NCI-H2107 (cell line): Measurements from ENCODE around the gene ITPR2.

Experiments used
- DNase-seq: peaks from one replicate; lab custom pipeline; 2025; lab: John Stamatoyannopoulos, UW

The ITPR2 gene

GRCh38 chr12:26754148-26754547, 78.8 kb downstream of the ITPR2 start:
- DNase-seq: no peak

DNA sequence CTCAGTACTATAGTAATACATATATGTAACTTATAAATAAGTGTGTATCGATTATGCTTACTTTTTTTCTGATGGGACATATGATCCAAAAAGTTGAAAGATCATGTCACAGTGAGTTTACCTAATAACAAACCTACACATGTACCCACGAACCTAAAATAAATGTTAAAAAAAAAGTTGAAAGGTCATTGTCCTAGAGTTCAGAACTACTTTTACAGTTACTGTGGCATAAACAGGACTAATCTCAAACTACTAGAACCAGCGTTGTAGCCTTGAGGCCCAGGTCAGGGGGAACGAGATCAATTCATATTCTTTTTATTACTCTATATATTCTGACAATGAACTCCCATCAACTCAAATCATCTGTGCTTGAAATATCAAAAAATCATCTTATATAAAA, 81.8 kb downstream of the ITPR2 start:
- DNase-seq: no peak

GRCh38 chr12:26750531-26751175, 82.3 kb downstream of the ITPR2 start:
- DNase-seq: no peak

- no peak for DNase-seq
Measured at GRCh38 chr12:26749781-26750180, 83.2 kb downstream of the ITPR2 start.

DNA sequence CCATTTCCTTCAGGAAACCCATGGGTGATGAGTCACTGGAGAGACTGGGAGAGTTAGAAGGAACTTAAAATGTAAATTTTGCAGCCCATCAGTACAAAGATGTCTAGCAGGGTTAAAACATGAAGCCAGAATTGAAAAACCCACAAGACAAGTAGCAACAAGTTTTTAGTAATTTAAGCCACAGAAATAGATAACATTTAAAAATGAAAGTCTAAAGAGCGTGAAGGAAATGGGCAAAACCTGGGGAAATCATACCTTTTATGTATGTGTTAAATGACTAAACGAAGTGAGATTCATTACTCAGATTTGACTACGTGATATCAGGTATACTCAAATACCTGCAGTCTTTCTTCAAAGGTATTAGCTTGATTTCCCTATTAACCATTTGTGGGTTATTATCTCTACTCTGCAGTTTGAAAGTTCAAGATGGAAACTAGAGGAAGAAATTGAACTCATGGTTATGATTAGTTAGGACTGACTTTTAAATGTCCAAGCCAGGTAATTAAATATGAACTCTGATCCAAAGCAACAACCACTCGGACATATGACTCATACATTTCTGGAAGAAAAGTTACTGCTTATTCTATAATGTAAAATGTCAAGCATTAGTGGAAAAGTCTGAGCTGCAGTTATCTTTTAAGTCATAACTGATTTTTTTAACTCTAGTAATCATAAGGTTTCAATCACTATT, 84.1 kb downstream of the ITPR2 start:
- no peak for DNase-seq

GRCh38 chr12:26748412-26748740, 84.6 kb downstream of the ITPR2 start:
- DNase-seq: no peak

DNA sequence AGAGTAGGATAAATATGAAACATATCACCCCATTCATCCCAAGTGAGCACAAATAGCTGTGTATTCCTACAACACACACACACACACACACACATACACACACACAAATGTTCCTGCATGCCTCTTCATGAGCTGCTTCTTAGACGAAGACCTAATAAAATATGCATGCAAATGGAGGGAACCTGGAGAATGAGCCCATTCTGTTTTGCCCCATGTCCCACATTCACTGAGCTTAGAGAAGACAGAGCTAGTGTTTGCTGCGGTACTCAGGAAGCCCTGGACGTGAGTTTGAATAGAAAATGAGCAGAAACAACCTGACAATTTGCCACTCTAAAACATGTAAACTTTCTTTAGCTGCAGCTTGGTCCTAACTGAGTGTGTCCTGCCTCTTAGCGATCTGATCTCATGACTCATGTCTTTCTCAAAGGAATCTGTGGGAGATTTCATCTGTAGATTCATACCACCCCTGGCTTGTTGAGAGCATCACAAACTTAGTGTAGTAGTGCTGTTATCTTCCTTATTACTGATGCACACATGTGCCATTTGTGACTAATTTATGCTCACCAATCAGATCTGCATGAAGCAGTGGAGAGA, 86.8 kb downstream of the ITPR2 start:
- DNase-seq: no peak

DNA sequence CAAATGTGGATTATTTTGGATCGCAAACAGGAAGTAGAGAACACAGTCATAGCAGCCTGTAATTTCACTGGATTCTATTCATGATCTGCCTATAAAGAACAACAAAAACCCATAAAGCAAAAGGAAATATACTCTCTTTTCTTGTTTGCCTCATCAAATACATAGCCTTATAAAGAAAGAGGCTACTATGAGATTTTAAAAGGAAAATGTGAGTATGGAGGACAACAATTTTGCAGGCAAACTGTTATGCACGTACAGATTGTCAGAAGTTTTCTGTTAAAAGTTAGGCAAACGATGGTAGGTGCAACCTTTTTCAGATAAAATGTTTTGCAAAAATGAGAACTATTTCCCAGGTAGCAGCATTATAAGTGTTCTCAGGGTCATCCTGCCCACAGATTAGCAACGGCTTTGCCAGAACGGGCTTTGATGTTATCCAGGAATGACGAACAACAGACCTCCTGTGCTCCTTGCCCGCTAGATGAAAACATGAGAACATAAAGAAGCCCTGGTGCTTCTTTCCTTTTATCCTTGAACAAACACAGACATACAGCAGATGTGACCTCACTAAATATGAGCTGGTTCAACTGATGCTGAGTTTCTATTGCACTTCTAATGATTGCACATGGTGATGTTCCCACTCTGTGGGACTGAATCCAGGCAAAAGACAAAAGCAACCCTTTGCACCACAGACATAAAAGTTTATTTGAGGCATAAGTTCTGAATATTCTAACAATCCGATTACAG, 88.1 kb downstream of the ITPR2 start:
- no peak for DNase-seq

- no peak for DNase-seq
Measured at GRCh38 chr12:26744042-26744626, 88.9 kb downstream of the ITPR2 start.

DNA sequence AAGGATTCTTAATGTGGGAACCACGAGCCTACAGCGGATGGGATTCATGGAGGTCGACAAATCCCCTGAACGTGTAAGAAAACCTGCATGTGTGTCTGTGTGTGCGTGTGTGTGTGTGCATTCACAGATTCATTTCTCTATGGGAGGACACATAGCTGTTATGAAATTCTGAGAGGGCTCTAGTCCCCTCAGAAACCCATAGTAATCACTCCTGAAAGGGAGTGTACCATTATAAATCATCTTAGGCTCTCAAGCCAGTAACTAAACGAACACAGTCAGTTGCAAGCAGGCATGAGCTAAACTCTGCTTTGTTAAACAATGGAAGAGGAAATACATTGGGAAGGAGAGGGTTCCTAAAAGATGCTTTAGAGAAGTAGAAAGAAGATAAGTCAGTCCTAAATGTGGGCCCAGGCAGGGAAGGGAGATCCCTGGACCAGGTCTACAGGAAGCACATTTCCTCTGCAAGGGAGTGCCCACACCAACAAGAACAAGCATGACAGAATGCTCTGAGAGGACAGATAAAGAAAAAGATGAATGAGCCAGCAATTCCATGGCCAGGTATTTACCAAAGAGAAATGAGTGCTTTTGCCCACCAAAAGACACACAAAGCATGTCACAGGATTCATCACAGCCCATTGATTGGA, 91.3 kb downstream of the ITPR2 start:
- no peak for DNase-seq

GRCh38 chr12:26740991-26741390, 92.0 kb downstream of the ITPR2 start:
- no peak for DNase-seq

DNA sequence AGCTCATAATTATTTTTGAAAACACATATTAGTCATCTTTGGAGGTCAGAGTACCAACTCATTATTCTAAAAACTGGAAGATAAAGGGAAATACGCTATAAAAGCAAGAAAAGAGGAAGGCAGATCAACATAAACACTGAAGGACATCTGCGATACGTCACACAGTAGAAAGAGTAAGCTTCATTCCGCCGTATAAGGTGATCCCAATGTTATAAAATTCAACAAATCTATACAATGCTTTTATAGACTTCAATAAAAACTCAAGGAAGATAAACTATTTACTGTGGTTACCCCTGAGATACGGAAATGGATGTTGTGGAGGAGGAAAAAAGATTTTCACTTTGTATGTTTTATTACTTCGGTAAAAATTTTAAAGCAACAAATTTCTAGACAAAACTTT, 92.6 kb downstream of the ITPR2 start:
- DNase-seq: no peak

- no peak for DNase-seq
Measured at GRCh38 chr12:26737487-26738030, 95.4 kb downstream of the ITPR2 start.

DNA sequence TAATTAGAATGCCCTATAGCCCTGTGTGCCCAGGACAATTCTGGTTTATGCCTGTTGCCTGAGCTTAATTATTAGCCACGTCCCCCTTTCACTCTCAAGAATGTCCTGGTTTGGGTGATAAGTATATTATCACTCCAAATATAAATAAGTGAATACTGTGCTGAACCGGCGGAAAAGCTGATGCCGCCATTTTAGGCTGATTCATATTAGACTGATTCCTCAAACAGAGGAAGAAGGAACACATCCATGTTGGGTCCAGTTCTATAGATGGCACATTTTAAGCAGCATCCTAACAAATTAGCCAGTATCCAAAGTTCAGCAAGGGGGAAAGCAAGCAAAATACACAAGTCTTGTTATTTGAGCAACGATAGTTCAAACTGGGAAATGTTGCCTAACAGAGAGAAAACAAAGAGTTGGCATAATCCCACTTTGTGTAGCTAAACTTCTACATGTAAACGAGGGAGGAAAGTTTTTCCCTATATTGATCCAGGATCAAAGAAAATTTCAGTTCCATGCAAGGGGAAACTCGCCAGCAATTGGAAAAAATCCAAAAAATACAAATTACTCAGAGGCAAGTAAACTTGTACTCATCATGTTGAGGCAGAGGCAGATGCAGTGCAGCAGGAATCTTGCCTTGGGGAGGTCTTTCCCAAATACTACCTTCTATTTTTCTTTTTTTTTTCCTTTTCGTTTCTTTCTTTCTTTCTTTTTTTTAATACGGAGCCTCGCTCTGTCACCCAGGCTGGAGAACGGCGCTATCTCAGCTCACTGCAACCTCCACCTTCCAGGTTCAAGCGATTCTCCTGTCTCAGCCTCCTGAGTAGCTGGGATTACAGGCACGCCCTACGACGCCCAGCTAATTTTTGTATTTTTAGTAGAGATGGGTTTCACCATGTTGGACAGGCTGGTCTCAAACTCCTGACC, 96.2 kb downstream of the ITPR2 start:
- DNase-seq: no peak

GRCh38 chr12:26735249-26735639, 97.8 kb downstream of the ITPR2 start:
- no peak for DNase-seq

DNA sequence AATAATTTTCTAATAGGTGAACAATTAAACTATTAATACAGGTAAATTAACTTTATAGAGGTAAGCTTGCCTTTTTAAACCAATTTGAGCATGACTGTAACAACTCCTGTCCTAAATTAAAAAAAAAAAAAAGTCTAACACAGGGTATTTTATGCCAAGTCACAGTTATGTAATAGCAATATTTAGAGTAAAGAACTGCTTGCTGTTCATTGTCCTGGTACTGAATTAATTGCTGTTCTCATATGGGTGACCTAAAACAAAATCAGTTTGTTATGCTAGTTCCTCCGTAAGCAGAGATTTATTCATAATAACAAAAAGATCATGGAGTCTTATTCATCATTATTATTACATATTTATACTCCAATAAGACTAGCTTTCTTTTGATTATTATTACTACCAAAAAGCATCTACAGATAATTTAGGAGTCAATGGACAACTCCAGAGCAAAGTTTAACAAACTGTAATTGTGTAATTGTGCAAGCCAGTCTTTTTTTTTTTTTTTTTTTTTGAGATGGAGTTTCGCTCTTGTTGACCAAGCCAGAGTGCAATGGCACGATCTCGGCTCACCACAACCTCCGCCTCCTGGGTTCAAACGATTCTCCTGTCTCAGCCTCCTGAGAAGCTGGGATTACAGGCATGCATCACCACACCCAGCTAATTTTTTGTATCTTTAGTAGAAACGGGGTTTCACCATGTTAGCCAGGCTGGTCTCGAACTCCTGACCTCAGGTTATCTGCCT, 98.3 kb downstream of the ITPR2 start:
- DNase-seq: no peak

DNA sequence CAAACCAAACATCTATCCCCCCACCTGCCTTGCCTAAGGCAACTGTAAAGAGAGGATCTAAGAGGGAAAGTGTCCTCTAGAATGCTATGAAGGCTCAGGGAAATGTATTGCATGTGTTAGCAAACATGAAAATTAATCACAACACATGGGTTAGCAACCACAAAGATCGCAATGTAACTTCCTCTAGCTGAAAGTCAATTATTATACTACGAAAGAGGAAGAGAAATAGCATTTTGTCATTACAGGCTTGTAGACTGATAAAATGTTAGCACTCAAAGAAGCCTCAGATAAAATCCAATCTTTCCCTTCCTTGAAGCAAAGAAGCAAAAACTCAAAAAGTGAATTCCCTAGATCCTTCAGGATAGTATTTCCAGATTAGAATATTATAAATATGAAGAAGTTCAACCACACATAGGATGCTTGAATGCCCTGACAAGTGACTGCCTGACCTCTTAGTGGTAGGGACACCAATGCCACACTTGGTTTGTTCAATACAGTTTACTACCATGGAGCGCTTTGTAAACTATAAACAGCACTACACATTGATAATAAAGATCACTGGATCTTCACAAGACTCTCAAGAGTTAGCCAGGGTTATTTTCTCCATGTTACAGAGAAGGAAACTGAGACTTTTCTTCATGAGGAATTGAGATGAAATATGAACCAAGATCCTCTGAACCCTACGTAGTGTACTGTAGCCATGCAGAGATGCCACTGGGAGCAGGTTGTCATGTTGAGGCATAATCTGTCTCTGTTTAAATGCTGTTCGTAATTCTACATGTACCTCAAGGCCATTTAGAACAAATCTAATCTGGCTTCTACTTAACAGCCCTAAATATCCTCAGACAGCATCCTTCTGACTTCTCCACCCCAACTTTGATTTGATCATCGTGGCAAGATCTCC, 100.7 kb downstream of the ITPR2 start:
- DNase-seq: no peak

GRCh38 chr12:26730481-26731350, 102.3 kb downstream of the ITPR2 start:
- DNase-seq: no peak
